GM23338 (cell line): Measurements from ENCODE around the gene DNAJC17.

Source experiments
- CREB1 ChIP-seq: fragments of 250-450 bp; sonication (Bioruptor Pico); IDR thresholded peaks from 2 replicates; pipeline ENCODE4 v1.5.0; 2020; ENCODE audit warnings: low read depth, mild to moderate bottlenecking, moderate library complexity
- EZH2 ChIP-seq: fragments of 200-600 bp; sonication (generic); IDR thresholded peaks from one replicate; pipeline ENCODE4 v1.8.0; 2017; ENCODE audit warnings: antibody characterized with exemption, mild to moderate bottlenecking, low read depth; ENCODE audit not compliant: unreplicated experiment
- EZH2phosphoT487 ChIP-seq: fragments of 200-600 bp; sonication (generic); IDR thresholded peaks from one replicate; pipeline ENCODE4 v1.8.1; 2018; ENCODE audit warnings: antibody characterized with exemption; ENCODE audit not compliant: unreplicated experiment
- JUNB ChIP-seq: IDR thresholded peaks from one replicate; pipeline ENCODE4 v1.6.1; 2016; ENCODE audit warnings: antibody characterized with exemption; ENCODE audit not compliant: unreplicated experiment
- POLR2AphosphoS5 ChIP-seq: IDR thresholded peaks from 2 replicates; pipeline ENCODE4 v1.6.1; 2016; ENCODE audit warnings: antibody characterized with exemption, low read depth
- STAT1 ChIP-seq: IDR thresholded peaks from one replicate; pipeline ENCODE4 v1.6.1; 2016; ENCODE audit warnings: antibody characterized with exemption; ENCODE audit not compliant: unreplicated experiment
- ZNF114 ChIP-seq: fragments of 250-450 bp; sonication (Bioruptor Pico); IDR thresholded peaks from 2 replicates; pipeline ENCODE4 v1.5.0; 2020; ENCODE audit warnings: mild to moderate bottlenecking, moderate library complexity
- TF ChIP-seq, protein P1 (sequence below), 2 experiments: fragments of 200-600 bp in 1 of 2; sonication (generic) in 1 of 2; conservative IDR thresholded peaks; 2 replicates each; pipeline versions ENCODE4 v1.5.1 to v1.6.1; 2016 to 2017; ENCODE audit warnings: antibody characterized with exemption in 2 of 2, low read depth in 2 of 2, mild to moderate bottlenecking in 2 of 2, moderate library complexity in 1 of 2
- TF ChIP-seq, protein P2 (sequence below): fragments of 250-450 bp; sonication (Bioruptor Pico); IDR thresholded peaks from 2 replicates; pipeline ENCODE4 v1.5.0; 2020; ENCODE audit warnings: mild to moderate bottlenecking, moderate library complexity
- TF ChIP-seq, protein P3 (sequence below): IDR thresholded peaks from one replicate; pipeline ENCODE4 v1.6.1; 2018; ENCODE audit warnings: antibody characterized with exemption; ENCODE audit not compliant: unreplicated experiment

- TF ChIP-seq EZH2phosphoT487 = no peak
- TF ChIP-seq EZH2 = no peak
- TF ChIP-seq, protein P1, sequence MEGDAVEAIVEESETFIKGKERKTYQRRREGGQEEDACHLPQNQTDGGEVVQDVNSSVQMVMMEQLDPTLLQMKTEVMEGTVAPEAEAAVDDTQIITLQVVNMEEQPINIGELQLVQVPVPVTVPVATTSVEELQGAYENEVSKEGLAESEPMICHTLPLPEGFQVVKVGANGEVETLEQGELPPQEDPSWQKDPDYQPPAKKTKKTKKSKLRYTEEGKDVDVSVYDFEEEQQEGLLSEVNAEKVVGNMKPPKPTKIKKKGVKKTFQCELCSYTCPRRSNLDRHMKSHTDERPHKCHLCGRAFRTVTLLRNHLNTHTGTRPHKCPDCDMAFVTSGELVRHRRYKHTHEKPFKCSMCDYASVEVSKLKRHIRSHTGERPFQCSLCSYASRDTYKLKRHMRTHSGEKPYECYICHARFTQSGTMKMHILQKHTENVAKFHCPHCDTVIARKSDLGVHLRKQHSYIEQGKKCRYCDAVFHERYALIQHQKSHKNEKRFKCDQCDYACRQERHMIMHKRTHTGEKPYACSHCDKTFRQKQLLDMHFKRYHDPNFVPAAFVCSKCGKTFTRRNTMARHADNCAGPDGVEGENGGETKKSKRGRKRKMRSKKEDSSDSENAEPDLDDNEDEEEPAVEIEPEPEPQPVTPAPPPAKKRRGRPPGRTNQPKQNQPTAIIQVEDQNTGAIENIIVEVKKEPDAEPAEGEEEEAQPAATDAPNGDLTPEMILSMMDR (conservative IDR thresholded peaks at IDR 0.05; ENCODE audit: low read depth in 2 of 2) = no peak
- no peak for TF ChIP-seq POLR2AphosphoS5
- TF ChIP-seq, protein P2, sequence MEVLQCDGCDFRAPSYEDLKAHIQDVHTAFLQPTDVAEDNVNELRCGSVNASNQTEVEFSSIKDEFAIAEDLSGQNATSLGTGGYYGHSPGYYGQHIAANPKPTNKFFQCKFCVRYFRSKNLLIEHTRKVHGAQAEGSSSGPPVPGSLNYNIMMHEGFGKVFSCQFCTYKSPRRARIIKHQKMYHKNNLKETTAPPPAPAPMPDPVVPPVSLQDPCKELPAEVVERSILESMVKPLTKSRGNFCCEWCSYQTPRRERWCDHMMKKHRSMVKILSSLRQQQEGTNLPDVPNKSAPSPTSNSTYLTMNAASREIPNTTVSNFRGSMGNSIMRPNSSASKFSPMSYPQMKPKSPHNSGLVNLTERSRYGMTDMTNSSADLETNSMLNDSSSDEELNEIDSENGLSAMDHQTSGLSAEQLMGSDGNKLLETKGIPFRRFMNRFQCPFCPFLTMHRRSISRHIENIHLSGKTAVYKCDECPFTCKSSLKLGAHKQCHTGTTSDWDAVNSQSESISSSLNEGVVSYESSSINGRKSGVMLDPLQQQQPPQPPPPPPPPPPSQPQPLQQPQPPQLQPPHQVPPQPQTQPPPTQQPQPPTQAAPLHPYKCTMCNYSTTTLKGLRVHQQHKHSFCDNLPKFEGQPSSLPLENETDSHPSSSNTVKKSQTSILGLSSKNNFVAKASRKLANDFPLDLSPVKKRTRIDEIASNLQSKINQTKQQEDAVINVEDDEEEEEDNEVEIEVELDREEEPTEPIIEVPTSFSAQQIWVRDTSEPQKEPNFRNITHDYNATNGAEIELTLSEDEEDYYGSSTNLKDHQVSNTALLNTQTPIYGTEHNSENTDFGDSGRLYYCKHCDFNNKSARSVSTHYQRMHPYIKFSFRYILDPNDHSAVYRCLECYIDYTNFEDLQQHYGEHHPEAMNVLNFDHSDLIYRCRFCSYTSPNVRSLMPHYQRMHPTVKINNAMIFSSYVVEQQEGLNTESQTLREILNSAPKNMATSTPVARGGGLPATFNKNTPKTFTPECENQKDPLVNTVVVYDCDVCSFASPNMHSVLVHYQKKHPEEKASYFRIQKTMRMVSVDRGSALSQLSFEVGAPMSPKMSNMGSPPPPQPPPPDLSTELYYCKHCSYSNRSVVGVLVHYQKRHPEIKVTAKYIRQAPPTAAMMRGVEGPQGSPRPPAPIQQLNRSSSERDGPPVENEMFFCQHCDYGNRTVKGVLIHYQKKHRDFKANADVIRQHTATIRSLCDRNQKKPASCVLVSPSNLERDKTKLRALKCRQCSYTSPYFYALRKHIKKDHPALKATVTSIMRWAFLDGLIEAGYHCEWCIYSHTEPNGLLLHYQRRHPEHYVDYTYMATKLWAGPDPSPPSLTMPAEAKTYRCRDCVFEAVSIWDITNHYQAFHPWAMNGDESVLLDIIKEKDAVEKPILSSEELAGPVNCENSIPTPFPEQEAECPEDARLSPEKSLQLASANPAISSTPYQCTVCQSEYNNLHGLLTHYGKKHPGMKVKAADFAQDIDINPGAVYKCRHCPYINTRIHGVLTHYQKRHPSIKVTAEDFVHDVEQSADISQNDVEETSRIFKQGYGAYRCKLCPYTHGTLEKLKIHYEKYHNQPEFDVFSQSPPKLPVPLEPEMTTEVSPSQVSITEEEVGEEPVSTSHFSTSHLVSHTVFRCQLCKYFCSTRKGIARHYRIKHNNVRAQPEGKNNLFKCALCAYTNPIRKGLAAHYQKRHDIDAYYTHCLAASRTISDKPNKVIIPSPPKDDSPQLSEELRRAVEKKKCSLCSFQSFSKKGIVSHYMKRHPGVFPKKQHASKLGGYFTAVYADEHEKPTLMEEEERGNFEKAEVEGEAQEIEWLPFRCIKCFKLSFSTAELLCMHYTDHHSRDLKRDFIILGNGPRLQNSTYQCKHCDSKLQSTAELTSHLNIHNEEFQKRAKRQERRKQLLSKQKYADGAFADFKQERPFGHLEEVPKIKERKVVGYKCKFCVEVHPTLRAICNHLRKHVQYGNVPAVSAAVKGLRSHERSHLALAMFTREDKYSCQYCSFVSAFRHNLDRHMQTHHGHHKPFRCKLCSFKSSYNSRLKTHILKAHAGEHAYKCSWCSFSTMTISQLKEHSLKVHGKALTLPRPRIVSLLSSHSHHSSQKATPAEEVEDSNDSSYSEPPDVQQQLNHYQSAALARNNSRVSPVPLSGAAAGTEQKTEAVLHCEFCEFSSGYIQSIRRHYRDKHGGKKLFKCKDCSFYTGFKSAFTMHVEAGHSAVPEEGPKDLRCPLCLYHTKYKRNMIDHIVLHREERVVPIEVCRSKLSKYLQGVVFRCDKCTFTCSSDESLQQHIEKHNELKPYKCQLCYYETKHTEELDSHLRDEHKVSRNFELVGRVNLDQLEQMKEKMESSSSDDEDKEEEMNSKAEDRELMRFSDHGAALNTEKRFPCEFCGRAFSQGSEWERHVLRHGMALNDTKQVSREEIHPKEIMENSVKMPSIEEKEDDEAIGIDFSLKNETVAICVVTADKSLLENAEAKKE (CRISPR knock-in tag) = no peak
- TF ChIP-seq JUNB = no peak
- TF ChIP-seq CREB1 (CRISPR knock-in tag) = no peak
- TF ChIP-seq, protein P3, sequence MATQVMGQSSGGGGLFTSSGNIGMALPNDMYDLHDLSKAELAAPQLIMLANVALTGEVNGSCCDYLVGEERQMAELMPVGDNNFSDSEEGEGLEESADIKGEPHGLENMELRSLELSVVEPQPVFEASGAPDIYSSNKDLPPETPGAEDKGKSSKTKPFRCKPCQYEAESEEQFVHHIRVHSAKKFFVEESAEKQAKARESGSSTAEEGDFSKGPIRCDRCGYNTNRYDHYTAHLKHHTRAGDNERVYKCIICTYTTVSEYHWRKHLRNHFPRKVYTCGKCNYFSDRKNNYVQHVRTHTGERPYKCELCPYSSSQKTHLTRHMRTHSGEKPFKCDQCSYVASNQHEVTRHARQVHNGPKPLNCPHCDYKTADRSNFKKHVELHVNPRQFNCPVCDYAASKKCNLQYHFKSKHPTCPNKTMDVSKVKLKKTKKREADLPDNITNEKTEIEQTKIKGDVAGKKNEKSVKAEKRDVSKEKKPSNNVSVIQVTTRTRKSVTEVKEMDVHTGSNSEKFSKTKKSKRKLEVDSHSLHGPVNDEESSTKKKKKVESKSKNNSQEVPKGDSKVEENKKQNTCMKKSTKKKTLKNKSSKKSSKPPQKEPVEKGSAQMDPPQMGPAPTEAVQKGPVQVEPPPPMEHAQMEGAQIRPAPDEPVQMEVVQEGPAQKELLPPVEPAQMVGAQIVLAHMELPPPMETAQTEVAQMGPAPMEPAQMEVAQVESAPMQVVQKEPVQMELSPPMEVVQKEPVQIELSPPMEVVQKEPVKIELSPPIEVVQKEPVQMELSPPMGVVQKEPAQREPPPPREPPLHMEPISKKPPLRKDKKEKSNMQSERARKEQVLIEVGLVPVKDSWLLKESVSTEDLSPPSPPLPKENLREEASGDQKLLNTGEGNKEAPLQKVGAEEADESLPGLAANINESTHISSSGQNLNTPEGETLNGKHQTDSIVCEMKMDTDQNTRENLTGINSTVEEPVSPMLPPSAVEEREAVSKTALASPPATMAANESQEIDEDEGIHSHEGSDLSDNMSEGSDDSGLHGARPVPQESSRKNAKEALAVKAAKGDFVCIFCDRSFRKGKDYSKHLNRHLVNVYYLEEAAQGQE = no peak
- TF ChIP-seq STAT1 = no peak
- no peak for TF ChIP-seq ZNF114 (CRISPR knock-in tag)
Measured at GRCh38 chr15:40754574-40754882, 52.7 kb downstream of the DNAJC17 start.
